GM21367 (cell line): ENCODE results near the gene LRP5.

ENCODE experiments used
- ATAC-seq: cut with Tn5 transposase; IDR thresholded peaks from one replicate; pipeline ENCODE4 v1.9.1; 2021; ENCODE audit not compliant: unreplicated experiment

The LRP5 gene

DNA sequence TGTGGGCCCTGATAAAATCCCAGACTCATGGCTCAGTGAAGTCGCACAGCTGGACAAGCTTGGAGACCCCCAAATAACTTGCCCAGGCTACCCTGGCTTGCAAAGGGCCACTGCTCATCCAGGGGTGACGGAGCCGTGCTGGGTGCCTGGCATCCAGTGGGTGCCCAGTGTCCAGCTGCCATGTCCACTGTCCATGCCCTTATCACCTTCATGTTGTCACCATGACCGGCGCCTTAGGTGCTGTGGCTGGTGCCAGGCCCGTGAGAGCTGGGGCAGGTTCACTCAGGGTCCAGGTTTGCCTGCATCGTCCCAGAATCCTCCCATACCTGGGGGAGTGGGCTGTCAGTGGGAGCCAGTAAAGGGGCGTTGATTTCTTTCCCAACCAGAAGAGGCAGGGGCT is 57.4 kb downstream of the LRP5 start:
- ATAC-seq, result no peak

DNA sequence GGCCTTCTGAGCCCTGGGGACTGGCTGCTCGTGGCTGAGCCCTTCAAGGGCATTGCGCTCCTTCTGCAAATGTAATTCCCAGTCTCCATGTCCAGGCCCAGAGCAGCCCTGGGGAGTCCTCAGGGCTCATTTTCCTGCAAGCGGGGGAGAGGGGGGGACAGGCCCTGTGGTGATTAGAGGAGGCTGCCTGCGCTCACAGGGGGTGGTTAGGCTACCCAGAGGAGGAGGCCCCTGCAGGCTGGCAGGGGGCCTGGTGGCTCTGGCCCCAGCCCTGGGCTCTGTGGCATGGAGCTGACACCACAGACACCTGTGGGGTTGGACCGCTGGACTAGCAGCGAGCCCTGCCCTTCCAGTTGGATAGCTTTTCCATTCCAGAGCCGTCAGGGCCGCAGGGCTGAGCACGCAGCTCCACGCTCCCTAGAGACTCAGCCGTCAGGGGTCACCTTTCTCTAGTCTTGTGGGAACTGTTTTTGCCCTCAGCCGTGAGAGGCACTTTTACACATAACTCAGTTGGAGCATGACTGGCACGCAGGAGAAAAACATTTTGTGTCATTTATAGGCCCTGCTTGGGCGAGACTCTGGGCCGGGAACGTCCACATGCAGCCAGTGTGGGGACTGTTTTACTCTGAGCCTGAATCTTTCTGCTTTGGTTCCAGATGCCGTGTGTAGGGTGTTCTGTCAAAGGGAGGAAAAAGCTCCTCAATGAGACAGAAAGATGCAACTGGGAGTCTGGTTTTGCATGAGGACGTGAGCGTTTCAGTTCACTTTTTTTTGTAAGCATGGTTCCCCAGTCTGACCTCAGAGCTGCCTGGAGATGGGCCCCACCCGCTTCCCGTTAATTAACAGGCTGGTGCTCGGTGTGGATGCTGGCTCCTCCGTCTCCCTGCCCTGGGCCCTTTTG is 58.1 kb downstream of the LRP5 start:
- ATAC-seq, result peak; percentile 50

DNA sequence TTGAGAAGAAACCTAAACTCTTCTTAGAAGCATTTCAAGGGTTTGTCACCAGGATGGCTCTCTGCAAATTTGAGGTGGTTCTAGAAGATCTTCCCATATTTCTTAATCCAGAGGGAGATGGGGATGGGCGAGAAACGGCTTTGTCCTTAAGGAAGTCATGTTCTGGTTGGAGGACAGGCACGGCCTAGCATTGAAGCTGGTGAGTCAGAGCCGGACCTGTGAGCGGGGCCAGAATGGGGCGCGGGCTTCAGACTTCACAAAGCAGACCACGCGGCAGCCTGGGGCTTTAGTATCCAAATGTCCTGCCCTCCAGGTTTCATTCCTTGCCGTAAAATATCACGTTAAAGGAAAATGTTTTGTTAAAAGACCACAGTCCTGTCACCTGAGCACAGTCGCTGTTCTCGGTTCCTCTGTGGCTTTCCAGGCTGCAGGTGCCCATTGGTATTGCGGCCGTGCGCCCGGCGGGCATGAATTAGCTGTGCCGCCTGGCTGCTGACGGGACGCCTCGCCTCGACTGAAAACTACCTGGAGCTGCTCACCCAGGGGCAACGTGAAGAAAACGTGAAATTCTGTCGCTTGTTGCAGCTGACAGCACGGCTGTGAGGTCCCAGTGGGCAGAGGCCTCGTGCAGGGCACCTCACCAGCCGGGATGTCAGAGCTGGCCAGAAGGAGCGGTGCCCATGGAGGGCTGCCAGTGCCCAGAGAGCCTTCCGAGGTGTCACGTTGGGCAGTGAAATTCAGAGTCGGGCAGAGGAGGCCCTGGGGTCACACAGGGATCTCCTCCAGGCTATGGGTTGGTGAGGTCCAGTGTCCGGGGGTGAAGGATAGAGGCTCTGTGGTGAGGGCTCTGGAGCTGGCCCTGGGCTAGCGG is 59.0 kb downstream of the LRP5 start:
- ATAC-seq, result no peak

DNA sequence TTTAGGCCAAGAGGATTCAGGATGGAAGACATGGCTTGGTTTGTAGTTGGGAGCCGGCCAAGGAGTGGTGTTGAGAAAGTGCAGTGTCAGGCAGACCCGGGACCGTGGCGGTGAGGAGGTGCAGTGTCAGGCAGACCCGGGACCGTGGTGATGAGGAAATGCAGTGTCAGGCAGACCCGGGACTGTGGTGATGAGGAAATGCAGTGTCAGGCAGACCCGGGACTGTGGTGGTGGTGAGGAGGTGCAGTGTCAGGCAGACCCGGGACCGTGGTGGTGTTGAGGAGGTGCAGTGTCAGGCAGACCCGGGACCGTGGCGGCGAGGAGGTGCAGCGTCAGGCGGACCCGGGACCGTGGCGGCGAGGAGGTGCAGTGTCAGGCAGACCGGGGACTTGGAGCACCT is 59.7 kb downstream of the LRP5 start:
- no peak for ATAC-seq

DNA sequence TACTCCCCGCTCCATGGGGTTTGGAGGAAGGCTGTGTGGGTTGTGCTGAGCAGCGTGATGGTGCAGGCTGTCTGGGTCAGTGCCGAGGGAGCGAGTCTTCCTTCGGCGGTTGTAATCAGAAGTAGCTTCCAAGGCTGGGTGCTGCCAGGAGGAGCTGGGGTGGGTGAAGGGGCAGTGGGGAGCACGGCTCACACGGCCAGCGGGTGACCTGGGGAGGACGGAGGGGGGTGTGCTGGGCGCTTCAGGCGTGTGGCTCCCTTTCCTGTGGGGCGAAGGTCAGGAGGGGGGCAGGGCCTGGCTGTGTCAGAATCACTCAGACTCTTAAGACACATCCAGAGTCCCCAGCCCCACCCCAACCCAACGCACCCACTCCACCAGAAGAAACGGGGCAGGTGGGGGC is 60.2 kb downstream of the LRP5 start:
- ATAC-seq, result no peak

DNA sequence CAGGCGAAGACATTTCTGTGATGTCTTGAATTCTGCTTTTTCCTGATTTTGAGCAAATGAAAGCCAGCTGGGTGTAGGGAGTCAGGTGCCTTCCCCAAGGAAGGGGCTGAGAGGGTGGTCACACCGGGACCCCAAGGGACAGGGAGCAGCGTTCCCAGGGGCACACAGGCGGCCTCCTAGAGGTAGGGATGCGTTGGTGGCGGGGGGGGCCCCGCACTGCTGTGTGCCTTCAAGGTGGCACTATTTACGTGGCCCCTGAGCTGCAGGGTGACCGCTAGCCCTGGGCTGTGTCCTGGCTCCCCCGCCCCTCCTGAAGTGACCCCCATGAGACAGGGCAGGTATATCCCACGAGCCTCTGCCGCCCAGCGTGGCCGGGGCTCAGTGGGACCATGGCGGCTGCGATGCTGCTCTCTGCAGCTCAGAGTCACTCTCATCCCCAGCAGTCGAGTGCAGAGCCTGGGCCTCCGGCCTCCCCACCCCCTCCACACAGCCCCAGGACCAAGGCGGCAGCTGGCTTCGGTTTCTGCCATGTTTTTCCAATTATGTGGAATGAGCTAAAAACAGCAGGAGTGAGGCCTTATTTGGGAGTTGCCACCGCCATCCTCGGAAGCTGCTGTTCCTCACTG is 60.9 kb downstream of the LRP5 start:
- ATAC-seq, result no peak

DNA sequence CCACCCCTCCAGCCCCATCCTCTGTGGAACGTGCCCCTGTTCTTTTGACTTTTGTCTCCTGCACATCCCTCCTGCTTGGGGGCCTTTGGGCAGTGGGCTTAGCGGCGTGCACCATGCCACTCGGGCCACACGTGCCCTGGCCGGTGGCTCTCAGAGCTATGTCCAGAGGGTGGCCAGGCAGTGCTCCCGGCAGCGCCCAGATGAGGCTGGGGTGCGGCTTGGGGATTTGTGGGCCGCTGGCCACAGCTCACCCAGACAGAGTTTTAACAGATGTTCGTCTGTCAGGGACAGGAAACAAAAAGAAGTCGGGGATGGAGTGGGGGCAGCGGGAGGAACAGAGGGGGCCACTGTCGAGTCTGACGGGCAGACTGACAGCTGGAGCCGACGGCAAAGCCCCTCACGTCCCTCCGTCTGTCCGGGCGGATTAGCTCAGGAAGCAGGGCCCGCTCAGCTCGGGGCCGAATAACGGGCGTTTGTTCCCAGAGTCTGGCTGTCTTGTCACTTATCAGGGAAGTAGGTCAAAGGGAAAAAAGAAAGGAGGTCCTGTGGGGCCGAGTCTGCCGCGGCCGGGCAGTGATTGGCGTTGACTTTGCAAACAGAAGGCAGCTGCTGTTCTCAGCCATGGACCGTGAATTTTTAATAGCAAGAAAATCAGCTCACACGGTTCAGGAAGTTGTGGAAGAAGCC is 61.6 kb downstream of the LRP5 start:
- no peak for ATAC-seq

DNA sequence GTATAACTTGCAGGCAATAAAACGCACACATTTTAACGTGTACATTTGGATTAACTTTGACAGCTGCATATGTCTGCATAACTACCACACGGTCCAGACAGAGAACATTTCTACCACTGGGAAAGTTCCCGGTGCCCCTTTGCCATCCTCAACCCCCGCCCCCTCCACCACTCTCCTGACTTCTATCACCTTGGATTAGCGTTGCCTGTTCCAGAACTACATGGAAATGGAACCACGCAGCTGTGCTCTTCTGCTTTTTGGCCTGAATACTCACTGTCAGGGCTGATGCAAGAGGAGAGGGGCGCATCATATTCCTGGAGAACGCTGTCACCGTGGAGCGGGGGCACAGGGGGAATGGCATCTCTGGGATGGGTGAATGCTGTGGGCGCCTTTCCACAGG is 62.1 kb downstream of the LRP5 start:
- no peak for ATAC-seq

DNA sequence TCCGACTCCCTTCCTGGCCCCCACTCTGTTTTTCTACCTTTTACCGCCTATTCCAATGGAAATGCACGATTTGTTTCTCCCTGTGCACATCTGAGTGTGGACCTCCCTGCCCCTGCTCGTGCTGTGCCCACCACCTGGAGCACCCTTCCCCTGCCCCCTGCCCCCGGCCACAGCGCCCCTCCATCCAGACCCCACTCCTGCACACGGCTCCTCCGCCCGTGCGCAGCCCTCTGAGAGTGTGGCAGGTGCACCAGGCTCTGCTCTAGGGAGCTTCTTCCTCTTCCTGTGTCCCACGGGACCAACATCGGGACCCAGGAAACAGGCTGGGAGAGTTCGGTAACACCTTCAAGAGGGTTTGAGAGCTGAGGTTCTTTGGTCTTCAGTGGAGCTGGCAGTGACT is 62.9 kb downstream of the LRP5 start:
- no peak for ATAC-seq

DNA sequence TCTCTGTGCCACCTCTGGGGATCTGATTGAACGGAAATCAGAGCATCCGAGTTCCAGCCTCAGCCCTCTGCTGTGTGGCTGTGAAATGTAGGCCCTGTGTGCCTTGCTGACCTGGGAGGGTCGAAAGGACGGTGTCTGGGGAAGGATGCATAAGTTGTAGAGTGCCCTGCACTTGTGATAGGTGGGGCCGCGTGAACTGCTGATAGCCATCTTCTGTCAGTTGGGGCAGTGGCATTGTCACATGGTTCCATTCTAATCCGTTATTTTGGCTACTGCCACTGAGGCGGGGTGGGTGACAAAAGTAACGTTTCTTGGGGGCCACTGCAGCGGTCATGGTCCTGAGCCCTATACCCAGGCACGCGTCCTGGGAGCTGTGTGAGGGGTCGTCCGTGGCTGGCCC is 63.4 kb downstream of the LRP5 start:
- ATAC-seq, result no peak

DNA sequence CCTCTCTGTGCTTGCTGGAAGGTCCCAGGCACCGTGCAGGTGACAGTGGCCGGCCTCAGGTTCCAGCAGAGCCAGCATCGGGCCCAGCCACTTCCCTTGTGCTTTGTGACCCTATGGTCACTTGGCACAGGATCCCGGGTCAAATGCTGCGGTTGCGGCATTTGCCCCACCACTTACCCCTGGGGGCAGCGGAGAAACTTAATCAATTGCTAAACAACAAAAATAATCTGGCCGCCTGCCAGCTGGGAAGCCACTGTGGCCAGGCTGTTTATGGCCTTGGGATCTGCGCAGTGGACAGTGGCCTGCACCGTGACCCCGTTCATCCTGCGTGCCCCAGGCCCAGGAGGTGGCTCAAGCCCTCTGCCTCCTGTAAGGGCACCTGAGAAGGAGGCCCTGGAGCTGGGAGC is 65.0 kb downstream of the LRP5 start:
- ATAC-seq, result no peak

DNA sequence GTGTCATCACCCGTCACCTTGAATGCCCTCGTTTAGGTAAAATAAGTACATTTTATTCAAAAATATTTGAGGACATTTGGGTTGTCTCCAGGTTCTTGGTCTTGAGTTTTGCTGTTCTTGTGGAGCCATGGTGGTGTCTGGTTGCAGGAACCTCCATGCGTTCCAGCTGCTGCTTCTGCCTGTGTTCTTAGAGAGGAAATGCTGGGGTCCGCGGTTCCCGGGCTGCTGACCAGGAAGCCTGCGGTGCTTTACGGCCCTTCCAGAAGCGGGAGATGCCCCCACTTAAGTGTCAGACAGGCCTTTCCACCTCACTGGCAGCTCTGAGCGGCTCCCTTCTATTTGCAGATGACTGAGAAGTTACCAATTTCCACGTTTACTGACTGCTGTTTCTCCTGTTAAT is 66.8 kb downstream of the LRP5 start:
- ATAC-seq, result no peak

DNA sequence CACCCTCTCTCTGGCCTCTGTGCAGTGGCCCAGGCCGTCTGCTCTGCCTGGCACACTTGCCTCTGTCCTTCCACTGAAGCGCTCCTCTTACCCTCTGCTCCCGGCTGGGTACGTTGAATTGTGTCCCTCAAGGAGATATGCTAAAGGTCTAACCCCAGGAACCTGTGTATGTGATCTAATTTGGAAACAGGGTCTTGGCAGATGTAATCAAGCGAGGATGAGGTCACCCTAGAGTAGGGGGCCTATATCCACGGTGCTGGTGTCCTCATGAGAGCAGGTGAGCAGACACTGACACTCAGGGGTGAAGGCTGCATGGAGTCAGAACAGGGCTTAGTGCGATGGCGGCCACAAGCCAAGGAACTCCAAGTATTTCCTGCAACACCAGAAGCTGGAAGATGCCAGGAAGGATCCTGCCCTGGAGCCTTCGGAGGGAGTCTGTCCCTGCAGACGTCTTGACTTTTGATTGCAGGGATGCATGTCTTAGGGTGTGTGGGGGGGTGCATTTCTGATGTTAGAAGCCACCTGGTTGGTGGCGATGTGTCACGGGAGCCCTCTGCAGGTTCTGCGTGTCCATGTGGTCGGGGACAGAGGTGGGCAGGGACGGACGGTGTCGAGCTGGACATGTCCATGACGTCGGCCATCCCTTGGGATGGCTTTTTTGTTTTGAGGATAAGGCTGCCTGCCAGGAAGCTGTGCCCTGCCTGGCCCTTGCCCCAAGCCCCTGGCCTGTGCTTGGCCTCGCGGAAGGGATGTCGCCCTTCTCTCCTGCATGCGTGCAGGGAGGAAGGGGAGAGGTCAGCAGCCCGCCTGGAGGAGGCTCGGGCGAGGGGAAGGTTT is 68.6 kb downstream of the LRP5 start:
- ATAC-seq, result no peak

DNA sequence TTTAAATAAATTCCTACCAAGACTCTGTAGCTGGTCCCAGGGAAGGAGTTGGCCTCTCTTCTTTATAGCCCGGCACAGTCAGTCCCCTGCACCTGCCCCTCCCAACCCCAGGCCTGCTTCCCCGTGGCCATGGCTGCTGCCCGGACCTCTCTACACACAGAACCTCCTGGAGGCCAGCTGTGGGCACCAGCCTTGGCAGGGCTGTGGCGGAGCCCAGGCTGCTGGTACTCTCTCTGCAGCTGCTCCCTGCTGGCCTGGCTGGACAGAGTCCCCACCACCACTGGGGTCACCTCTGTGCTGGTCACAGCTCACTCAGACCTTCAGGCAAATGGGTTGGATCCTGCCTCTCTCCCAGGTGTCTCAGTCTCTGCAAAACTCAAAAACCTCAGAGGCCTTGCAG is 69.3 kb downstream of the LRP5 start:
- no peak for ATAC-seq

DNA sequence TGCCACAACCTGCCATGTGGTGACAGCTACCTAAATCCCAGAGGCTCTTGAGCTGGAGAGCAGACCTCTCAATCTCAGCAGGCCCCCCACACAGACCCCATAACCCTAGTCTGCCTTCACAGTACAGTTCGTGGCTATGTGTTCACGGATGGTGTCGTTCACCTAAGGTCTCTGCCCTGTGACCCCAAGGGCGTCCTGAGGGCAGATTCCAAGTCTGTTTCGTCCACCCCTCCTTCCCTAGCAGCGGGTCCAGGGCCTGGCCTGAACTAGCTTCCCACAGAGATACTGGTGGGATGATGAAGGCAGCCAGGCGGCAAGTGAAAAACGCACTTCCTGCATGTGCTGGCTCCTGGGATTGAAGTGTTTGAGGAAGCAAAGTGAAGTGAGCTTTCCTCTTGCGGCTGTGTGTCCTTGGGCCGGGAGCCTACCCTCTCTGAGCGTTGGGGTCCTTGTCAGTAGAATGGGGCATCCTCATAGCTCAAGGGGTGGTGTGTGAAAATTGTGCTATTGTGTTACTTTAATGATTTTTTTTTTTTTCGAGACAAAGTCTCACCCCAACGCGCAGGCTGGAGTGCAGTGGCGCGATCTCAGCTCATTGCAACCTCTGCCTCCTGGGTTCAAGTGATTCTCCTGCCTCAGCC is 70.1 kb downstream of the LRP5 start:
- no peak for ATAC-seq

DNA sequence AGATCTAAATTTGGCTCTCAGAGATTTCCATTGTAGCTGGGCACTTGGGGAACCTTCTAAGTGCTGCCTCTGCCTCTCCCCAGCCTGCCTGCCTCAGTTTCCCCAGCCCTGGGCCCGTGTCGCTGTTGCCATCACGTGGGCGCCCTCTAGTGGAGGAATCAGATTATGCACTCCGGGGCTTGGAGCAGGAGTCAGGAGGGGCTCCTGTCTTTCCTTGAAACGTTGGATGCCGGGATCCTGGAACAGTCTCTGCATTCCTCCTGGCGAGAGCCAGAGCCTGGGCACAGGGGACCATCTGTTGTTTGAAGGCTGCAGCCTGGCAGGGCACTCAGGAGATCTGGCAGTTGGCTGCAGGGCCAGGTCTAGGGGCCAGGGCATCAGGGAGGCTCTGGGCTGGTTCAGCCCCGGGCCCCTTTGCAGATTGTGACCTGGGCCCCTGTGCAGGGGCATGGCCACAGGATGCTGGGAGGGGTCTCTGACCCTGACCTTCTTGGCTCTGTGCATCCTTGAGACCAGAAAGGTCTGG is 71.6 kb downstream of the LRP5 start:
- no peak for ATAC-seq

DNA sequence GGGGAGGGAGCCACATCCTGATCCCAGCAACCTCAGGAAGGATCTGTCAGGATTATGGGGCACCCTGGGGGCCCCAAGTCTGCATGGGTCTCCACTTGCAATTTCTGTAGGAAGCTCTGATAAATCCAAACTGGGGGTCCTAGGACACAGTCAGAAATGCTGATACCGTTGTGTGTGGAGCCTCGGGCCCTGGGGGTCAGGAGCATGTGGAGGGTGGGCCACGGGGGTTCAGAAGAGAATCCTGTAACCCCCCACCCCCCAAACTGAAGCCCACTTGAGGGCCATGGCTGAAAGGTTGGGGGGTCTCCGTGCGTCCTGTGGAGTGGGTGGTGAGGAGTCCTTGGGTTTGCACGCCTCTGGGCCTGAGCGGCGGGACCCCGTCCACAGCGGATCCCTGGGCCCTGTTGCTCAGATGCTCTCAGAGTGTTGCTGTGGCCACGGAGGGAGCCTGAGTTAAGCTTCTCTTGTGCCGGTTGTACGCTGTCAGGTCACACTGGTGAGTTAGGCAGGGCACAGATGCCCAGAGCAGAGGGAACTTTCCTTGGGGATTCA is 72.2 kb downstream of the LRP5 start:
- no peak for ATAC-seq

DNA sequence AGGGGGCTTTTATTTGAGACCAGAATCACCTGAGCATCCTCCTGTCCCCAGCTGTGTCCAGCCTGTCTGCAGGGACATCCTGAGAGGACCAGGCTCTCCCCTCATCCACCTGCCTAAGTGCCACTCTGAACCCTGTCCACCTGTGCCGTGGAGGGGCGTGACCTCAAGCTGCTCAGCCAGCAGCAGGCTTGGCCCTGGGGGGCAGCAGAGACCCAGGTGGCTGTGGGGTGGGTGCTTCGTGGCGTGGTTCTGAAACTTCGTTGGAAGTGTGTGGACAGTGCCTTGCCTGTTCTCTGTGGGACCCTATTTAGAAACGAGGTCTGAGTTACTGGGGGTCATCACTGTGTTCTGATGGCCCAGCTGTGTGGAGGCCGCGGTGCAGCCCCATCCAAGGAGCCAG is 72.7 kb downstream of the LRP5 start:
- ATAC-seq, result no peak

DNA sequence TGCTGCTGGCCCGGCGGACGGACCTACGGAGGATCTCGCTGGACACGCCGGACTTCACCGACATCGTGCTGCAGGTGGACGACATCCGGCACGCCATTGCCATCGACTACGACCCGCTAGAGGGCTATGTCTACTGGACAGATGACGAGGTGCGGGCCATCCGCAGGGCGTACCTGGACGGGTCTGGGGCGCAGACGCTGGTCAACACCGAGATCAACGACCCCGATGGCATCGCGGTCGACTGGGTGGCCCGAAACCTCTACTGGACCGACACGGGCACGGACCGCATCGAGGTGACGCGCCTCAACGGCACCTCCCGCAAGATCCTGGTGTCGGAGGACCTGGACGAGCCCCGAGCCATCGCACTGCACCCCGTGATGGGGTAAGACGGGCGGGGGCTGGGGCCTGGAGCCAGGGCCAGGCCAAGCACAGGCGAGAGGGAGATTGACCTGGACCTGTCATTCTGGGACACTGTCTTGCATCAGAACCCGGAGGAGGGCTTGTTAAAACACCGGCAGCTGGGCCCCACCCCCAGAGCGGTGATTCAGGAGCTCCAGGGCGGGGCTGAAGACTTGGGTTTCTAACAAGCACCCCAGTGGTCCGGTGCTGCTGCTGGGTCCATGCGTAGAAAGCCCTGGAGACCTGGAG is 74.1 kb downstream of the LRP5 start:
- ATAC-seq, result no peak
